Inferior parietal cortex (tissue), 1 donor: ENCODE results near the gene LAMA2.
A peak's percentile ranks its signal among the peaks of the same experiment; 100 is the strongest.

Experiments
- DNase-seq: peaks from one replicate; pipeline ENCODE4 v3.0.0-alpha.2; 2016; ENCODE audit errors: extremely low spot score

LAMA2 gene

GRCh38 chr6:129447198-129447565, 564.2 kb downstream of the LAMA2 start:
- DNase-seq, result no peak

GRCh38 chr6:129448965-129449364, 566.0 kb downstream of the LAMA2 start:
- no peak for DNase-seq

- no peak for DNase-seq
Observed at GRCh38 chr6:129451187-129451586, 568.2 kb downstream of the LAMA2 start.

GRCh38 chr6:129453073-129453472, 570.1 kb downstream of the LAMA2 start:
- no peak for DNase-seq

GRCh38 chr6:129454488-129454887, 571.5 kb downstream of the LAMA2 start:
- DNase-seq, result no peak

- no peak for DNase-seq
Observed at GRCh38 chr6:129455126-129455769, 572.3 kb downstream of the LAMA2 start.

GRCh38 chr6:129460221-129460620, 577.3 kb downstream of the LAMA2 start:
- DNase-seq, result no peak

- no peak for DNase-seq
Observed at GRCh38 chr6:129469070-129469662, 586.2 kb downstream of the LAMA2 start.

GRCh38 chr6:129472239-129472638, 589.3 kb downstream of the LAMA2 start:
- no peak for DNase-seq

GRCh38 chr6:129473546-129473945, 590.6 kb downstream of the LAMA2 start:
- DNase-seq, result no peak

GRCh38 chr6:129475477-129476247, 592.7 kb downstream of the LAMA2 start:
- DNase-seq, result no peak

GRCh38 chr6:129476248-129476564, 593.3 kb downstream of the LAMA2 start:
- DNase-seq, result no peak

GRCh38 chr6:129476810-129477209, 593.9 kb downstream of the LAMA2 start:
- DNase-seq, result no peak

GRCh38 chr6:129478379-129478778, 595.4 kb downstream of the LAMA2 start:
- no peak for DNase-seq

- no peak for DNase-seq
Observed at GRCh38 chr6:129481706-129482105, 598.8 kb downstream of the LAMA2 start.

GRCh38 chr6:129485746-129486145, 602.8 kb downstream of the LAMA2 start:
- peak; percentile 59 for DNase-seq

GRCh38 chr6:129486327-129486726, 603.4 kb downstream of the LAMA2 start:
- peak; percentile 45 for DNase-seq

GRCh38 chr6:129488313-129488712, 605.4 kb downstream of the LAMA2 start:
- no peak for DNase-seq

GRCh38 chr6:129489215-129489765, 606.4 kb downstream of the LAMA2 start:
- DNase-seq, result no peak

- DNase-seq, result peak; percentile 49
Observed at GRCh38 chr6:129490521-129491255, 607.8 kb downstream of the LAMA2 start.

- DNase-seq, result no peak
Observed at GRCh38 chr6:129491436-129491835, 608.5 kb downstream of the LAMA2 start.

- DNase-seq, result no peak
Observed at GRCh38 chr6:129492260-129492659, 609.3 kb downstream of the LAMA2 start.
